ENCODE data around the gene LCP2. TPM values are rescaled to one million over a fixed set of nuclear protein-coding genes. Genes with fewer than 3 reads are reported as not detected.

The LCP2 gene
- total and polyA plus RNA-seq, 2 of the 8 experiments (the other 6 are each of a cell fraction or from before 2014, with no cell fraction given): 0.26 to 0.33 TPM

- no peak overlapping the region for H3K56ac ChIP-seq (replicated peaks; ENCODE audit: insufficient read length, low read depth, low read length)
- no peak overlapping the region for H3K18ac ChIP-seq (ENCODE audit: extremely low read depth, low read length)
- H3K23ac ChIP-seq (ENCODE audit: insufficient read length): no peak overlapping the region
- 92% methylated on average over 5 of the region's 5 CpGs; no CpG with 5 or more reads in 1 of the 2 experiments for WGBS, 2 experiments (ENCODE audit: extremely low coverage in 1 of 2, insufficient coverage in 1 of 2, insufficient read length in 1 of 2, insufficient replicate concordance in 2 of 2, low coverage in 1 of 2, low lambda C conversion rate in 2 of 2, missing lambda C conversion rate in 1 of 2)
- H2BK15ac ChIP-seq (ENCODE audit: low read length): no peak overlapping the region
- FAIRE-seq: no peak
- H2BK12ac ChIP-seq (ENCODE audit: low read depth, low read length): no peak overlapping the region
- H3K4me2 ChIP-seq (ENCODE audit: insufficient read depth in 1 of 2, low read depth in 2 of 2, low read length in 2 of 2): no peak overlapping the region
- no peak overlapping the region for H3K4ac ChIP-seq (replicated peaks; ENCODE audit: insufficient read length, low read depth, low read length)
- no peaks in the 10 kb centered on the region for H3K9me3 ChIP-seq (ENCODE audit: insufficient read depth in 2 of 2, low read depth in 1 of 2, low read length in 1 of 2)
- H3K4me3 ChIP-seq (ENCODE audit: extremely low read depth in 1 of 4, insufficient read depth in 2 of 4, low read depth in 3 of 4, low read length in 4 of 4): no peak overlapping the region
- H3K79me2 ChIP-seq (ENCODE audit: control insufficient read depth in 1 of 2, insufficient read depth in 2 of 2, low read length in 2 of 2): no peaks in the 10 kb centered on the region
- CTCF ChIA-PET (ENCODE audit: partially characterized antibody): interaction anchor here (1.1 to 1.4 kb wide), 2 partner anchors 104 to 133 kb away, joined by 3 to 4 read pairs; no protein-coding TSS in a partner anchor
- no peaks in the 10 kb centered on the region for H3K27me3 ChIP-seq (replicated peaks in 1 of 4; ENCODE audit: control insufficient read depth in 3 of 4, extremely low read depth in 1 of 4, insufficient read depth in 3 of 4, low read length in 3 of 4)
- H2BK120ac ChIP-seq (replicated peaks; ENCODE audit: low read depth, low read length): no peak overlapping the region
- H3K23me2 ChIP-seq (ENCODE audit: low read depth, low read length): no peaks in the 10 kb centered on the region
- H2BK20ac ChIP-seq (ENCODE audit: low read length): no peak overlapping the region
- H4K8ac ChIP-seq (ENCODE audit: extremely low read depth, insufficient read depth, low read length): no peak overlapping the region
- no peak overlapping the region for H2AK5ac ChIP-seq (ENCODE audit: low read depth, low read length)
- no peak for DNase-seq (ENCODE audit: low read depth in 1 of 2, low spot score in 2 of 2)
- H2BK5ac ChIP-seq (ENCODE audit: low read depth, low read length): no peak overlapping the region
- no peak overlapping the region for H4K91ac ChIP-seq (replicated peaks; ENCODE audit: insufficient read length, low read length)
- H3K4me1 ChIP-seq (replicated peaks in 1 of 4; ENCODE audit: control insufficient read depth in 3 of 4, insufficient read depth in 4 of 4, low read length in 3 of 4): no peaks in the 10 kb centered on the region
- no peak overlapping the region for H2AFZ ChIP-seq (ENCODE audit: low read length)
- H4K5ac ChIP-seq (ENCODE audit: insufficient read length, low read depth, low read length): no peak overlapping the region
- H3K27ac ChIP-seq (ENCODE audit: low read depth, low read length): no peak overlapping the region
- TF ChIP-seq TEAD4 (IDR thresholded peaks at IDR 0.05; ENCODE audit: low read depth, low read length): no peak
- H3K9ac ChIP-seq (replicated peaks in 1 of 4; ENCODE audit: extremely low read depth in 1 of 4, low read depth in 3 of 4, low read length in 3 of 4): no peak overlapping the region
- no peaks in the 10 kb centered on the region for H4K20me1 ChIP-seq (replicated peaks in 1 of 2; ENCODE audit: control insufficient read depth in 1 of 2, insufficient read depth in 2 of 2, low read length in 2 of 2)
- POLR2A ChIA-PET (ENCODE audit: partially characterized antibody): interaction anchor here (1.0 kb wide), 1 partner anchor 14 kb away, joined by 4 read pairs; no protein-coding TSS in a partner anchor
- H3K36me3 ChIP-seq (ENCODE audit: control insufficient read depth in 2 of 4, insufficient read depth in 4 of 4, low read length in 3 of 4): no peaks in the 10 kb centered on the region
- H3K14ac ChIP-seq (ENCODE audit: insufficient read length): no peak overlapping the region
- H3K79me1 ChIP-seq (ENCODE audit: low read depth, low read length): no peaks in the 10 kb centered on the region
These were observed 93.4 kb downstream of the LCP2 start for GRCh38 chr5:170204202-170204601.

Data from H1 (cell line).